Measurements from ENCODE around the gene MIPEP.
A peak's percentile ranks its signal among the peaks of the same experiment; 100 is the strongest.

The MIPEP gene

GRCh38 chr13:23703246-23703860 lies 185.8 kb downstream of the MIPEP start:
- DNase-seq, result no peak

- no peak for DNase-seq
Measured at GRCh38 chr13:23701636-23702035, 187.6 kb downstream of the MIPEP start.

GRCh38 chr13:23701186-23701585 lies 188.0 kb downstream of the MIPEP start:
- DNase-seq, result no peak

GRCh38 chr13:23699271-23699670 lies 189.9 kb downstream of the MIPEP start:
- no peak for DNase-seq

- DNase-seq, result no peak
Measured at GRCh38 chr13:23697772-23698313, 191.4 kb downstream of the MIPEP start.

GRCh38 chr13:23696610-23697009 lies 192.6 kb downstream of the MIPEP start:
- DNase-seq, result no peak

GRCh38 chr13:23695711-23696464 lies 193.3 kb downstream of the MIPEP start:
- DNase-seq, result peak; percentile 77

GRCh38 chr13:23695196-23695595 lies 194.0 kb downstream of the MIPEP start:
- no peak for DNase-seq

- no peak for DNase-seq
Measured at GRCh38 chr13:23692816-23693215, 196.4 kb downstream of the MIPEP start.

GRCh38 chr13:23690668-23691067 lies 198.5 kb downstream of the MIPEP start:
- no peak for DNase-seq

- DNase-seq, result no peak
Measured at GRCh38 chr13:23688336-23688735, 200.9 kb downstream of the MIPEP start.

- no peak for DNase-seq
Measured at GRCh38 chr13:23687614-23688013, 201.6 kb downstream of the MIPEP start.

GRCh38 chr13:23686948-23687347 lies 202.3 kb downstream of the MIPEP start:
- no peak for DNase-seq

- DNase-seq, result no peak
Measured at GRCh38 chr13:23685416-23685815, 203.8 kb downstream of the MIPEP start.

- no peak for DNase-seq
Measured at GRCh38 chr13:23684647-23685046, 204.6 kb downstream of the MIPEP start.

- DNase-seq, result no peak
Measured at GRCh38 chr13:23683084-23683483, 206.1 kb downstream of the MIPEP start.

- no peak for DNase-seq
Measured at GRCh38 chr13:23680845-23681669, 208.1 kb downstream of the MIPEP start.

All from NCI-H510A treated with DMSO at 0.1 percent for 48 hours (cell line).